Osteoblast (primary cell): ENCODE measurements around the gene RAB3GAP1. TPM values are rescaled to one million over a fixed set of nuclear protein-coding genes. Genes with fewer than 3 reads are reported as not detected.

ENCODE experiments used
- DNase-seq: peaks from one replicate; pipeline ENCODE4 v3.0.0; 2011; ENCODE audit warnings: low spot score, mixed read lengths; ENCODE audit not compliant: insufficient read length; ENCODE audit errors: missing footprints
- H2AFZ ChIP-seq: 2 replicates; pipeline ENCODE4 v1.6.0; 2011; ENCODE audit warnings: mild to moderate bottlenecking, low read length
- H3K27ac ChIP-seq: 2 replicates; pipeline ENCODE4 v1.5.1; 2011; ENCODE audit warnings: mild to moderate bottlenecking, low read depth, low read length, moderate library complexity
- H3K27me3 ChIP-seq: 2 replicates; pipeline ENCODE4 v1.6.0; 2012; ENCODE audit warnings: mild to moderate bottlenecking, control low read depth, inconsistent platforms, low read length, moderate library complexity; ENCODE audit not compliant: insufficient read depth
- H3K36me3 ChIP-seq: 2 replicates; pipeline ENCODE4 v1.5.1; 2011; ENCODE audit warnings: mild to moderate bottlenecking, low read length, control low read depth, moderate library complexity; ENCODE audit not compliant: insufficient read depth
- H3K4me1 ChIP-seq: 2 replicates; pipeline ENCODE4 v1.5.1; 2011; ENCODE audit warnings: mild to moderate bottlenecking, low read length, control low read depth, moderate library complexity; ENCODE audit not compliant: insufficient read depth
- H3K4me2 ChIP-seq: 2 replicates; pipeline ENCODE4 v1.6.0; 2011; ENCODE audit warnings: mild to moderate bottlenecking, low read length; ENCODE audit not compliant: insufficient read depth
- H3K4me3 ChIP-seq: fragments of 200-600 bp; sonication (generic); 3 replicates; pipeline ENCODE4 v1.5.1; 2012; ENCODE audit warnings: mild to moderate bottlenecking, low read length, inconsistent platforms; ENCODE audit not compliant: insufficient read depth
- H3K79me2 ChIP-seq: 2 replicates; pipeline ENCODE4 v1.6.0; 2012; ENCODE audit warnings: mild to moderate bottlenecking, low read length, control low read depth, inconsistent platforms; ENCODE audit not compliant: insufficient read depth
- H3K9me3 ChIP-seq: 2 replicates; pipeline ENCODE4 v1.5.1; 2011; ENCODE audit warnings: low read depth, low read length, control low read depth
- H4K20me1 ChIP-seq: 2 replicates; pipeline ENCODE4 v1.6.0; 2012; ENCODE audit warnings: mild to moderate bottlenecking, low read length, control low read depth; ENCODE audit not compliant: insufficient read depth
- CTCF ChIP-seq: IDR thresholded peaks from 2 replicates; pipeline ENCODE4 v1.5.1; 2011; ENCODE audit warnings: mild to moderate bottlenecking, low read depth, low read length, moderate library complexity; ENCODE audit errors: extremely low read depth
- total RNA-seq: library from RNA; depleted of rRNA; stranded (reverse); fragments of >200 nt; gene quantifications from 2 replicates; pipeline ENCODE4 v1.2.3, GENCODE V29; 2012

RAB3GAP1 gene
- total RNA-seq, 1 donor: 90.5 TPM

- no peak for DNase-seq
- Histone ChIP-seq H3K79me2 (peaks cover 89% of the 10 kb centered on the region), H2AFZ (no peak overlapping the region), H3K36me3 (peaks cover 23% of the 10 kb centered on the region), H3K9me3 (no peaks in the 10 kb centered on the region), H3K27ac (no peak overlapping the region), H3K4me1 (peaks cover 24% of the 10 kb centered on the region), H3K4me2 (no peak overlapping the region), H3K27me3 (no peaks in the 10 kb centered on the region), H3K4me3 (no peak overlapping the region), H4K20me1 (peaks cover 27% of the 10 kb centered on the region)
- TF ChIP-seq CTCF: no peak
Observed at GRCh38 chr2:135056790-135057189, 4.7 kb downstream of the RAB3GAP1 start.

- H3K4me3 ChIP-seq: no peak overlapping the region
- H3K9me3 ChIP-seq: no peaks in the 10 kb centered on the region
- no peak overlapping the region for H3K27ac ChIP-seq
- H3K36me3 ChIP-seq: peaks cover 32% of the 10 kb centered on the region
- DNase-seq: no peak
- no peaks in the 10 kb centered on the region for H3K27me3 ChIP-seq
- H3K4me2 ChIP-seq: no peak overlapping the region
- peaks cover 92% of the 10 kb centered on the region for H3K79me2 ChIP-seq
- peaks cover 13% of the 10 kb centered on the region for H3K4me1 ChIP-seq
- H4K20me1 ChIP-seq: peaks cover 18% of the 10 kb centered on the region
- H2AFZ ChIP-seq: no peak overlapping the region
- TF ChIP-seq CTCF: no peak
Observed at GRCh38 chr2:135059577-135059976, 7.5 kb downstream of the RAB3GAP1 start.

- peaks cover 93% of the 10 kb centered on the region for H3K79me2 ChIP-seq
- peaks cover 4% of the 10 kb centered on the region for H3K4me1 ChIP-seq
- peaks cover 36% of the 10 kb centered on the region for H3K36me3 ChIP-seq
- no peak overlapping the region for H3K4me2 ChIP-seq
- no peaks in the 10 kb centered on the region for H3K9me3 ChIP-seq
- H4K20me1 ChIP-seq: peaks cover 16% of the 10 kb centered on the region
- H3K4me3 ChIP-seq: no peak overlapping the region
- no peak for DNase-seq
- no peak for TF ChIP-seq CTCF
- H3K27ac ChIP-seq: no peak overlapping the region
- no peaks in the 10 kb centered on the region for H3K27me3 ChIP-seq
- H2AFZ ChIP-seq: no peak overlapping the region
Observed at GRCh38 chr2:135063210-135063609, 11.1 kb downstream of the RAB3GAP1 start.

GRCh38 chr2:135064149-135064548, 12.1 kb downstream of the RAB3GAP1 start:
- Histone ChIP-seq H3K79me2 (peaks cover 91% of the 10 kb centered on the region), H3K4me2 (no peak overlapping the region), H3K4me1 (peaks cover 4% of the 10 kb centered on the region), H3K4me3 (no peak overlapping the region), H4K20me1 (peaks cover 12% of the 10 kb centered on the region), H3K9me3 (no peaks in the 10 kb centered on the region), H3K27me3 (no peaks in the 10 kb centered on the region), H2AFZ (no peak overlapping the region), H3K36me3 (peaks cover 30% of the 10 kb centered on the region), H3K27ac (no peak overlapping the region)
- no peak for TF ChIP-seq CTCF
- DNase-seq: no peak
